ENCODE results near the gene PPIA.

Gene PPIA

GRCh38 chr7:44796504-44797328 is at the start of gene PPIA:
TSS of gene PPIA (plus strand) at chr7:44796681. CDS start at chr7:44796725, 44 bp downstream.
- DNase-seq (ENCODE audit: low read depth): peak; percentile 88

GRCh38 chr7:44748045-44748947 is 48.2 kb upstream of the PPIA start, which contains the start of gene ZMIZ2:
TSS of gene ZMIZ2 (plus strand) at chr7:44748847. CDS start at chr7:44756250, 7,403 bp downstream.
- peak; percentile 31 for DNase-seq (ENCODE audit: low read depth)

GRCh38 chr7:44748948-44749731 is 47.3 kb upstream of the PPIA start:
- DNase-seq (ENCODE audit: low read depth): no peak

GRCh38 chr7:44749992-44750391 is 46.5 kb upstream of the PPIA start:
- no peak for DNase-seq (ENCODE audit: low read depth)

GRCh38 chr7:44750424-44750823 is 46.1 kb upstream of the PPIA start:
- DNase-seq (ENCODE audit: low read depth): no peak

- DNase-seq (ENCODE audit: low read depth): no peak
Measured at GRCh38 chr7:44750921-44751571, 45.4 kb upstream of the PPIA start.

- no peak for DNase-seq (ENCODE audit: low read depth)
Measured at GRCh38 chr7:44752822-44753221, 43.7 kb upstream of the PPIA start.

GRCh38 chr7:44754802-44755697 is 41.4 kb upstream of the PPIA start:
- no peak for DNase-seq (ENCODE audit: low read depth)

GRCh38 chr7:44755698-44756627 is 40.5 kb upstream of the PPIA start:
- no peak for DNase-seq (ENCODE audit: low read depth)

- no peak for DNase-seq (ENCODE audit: low read depth)
Measured at GRCh38 chr7:44756904-44757303, 39.6 kb upstream of the PPIA start.

GRCh38 chr7:44757311-44757710 is 39.2 kb upstream of the PPIA start:
- DNase-seq (ENCODE audit: low read depth): no peak

GRCh38 chr7:44757739-44758138 is 38.7 kb upstream of the PPIA start:
- no peak for DNase-seq (ENCODE audit: low read depth)

GRCh38 chr7:44759246-44759645 is 37.2 kb upstream of the PPIA start:
- DNase-seq (ENCODE audit: low read depth): no peak

GRCh38 chr7:44760034-44760580 is 36.4 kb upstream of the PPIA start:
- no peak for DNase-seq (ENCODE audit: low read depth)

- no peak for DNase-seq (ENCODE audit: low read depth)
Measured at GRCh38 chr7:44761207-44762161, 35.0 kb upstream of the PPIA start.

- DNase-seq (ENCODE audit: low read depth): no peak
Measured at GRCh38 chr7:44762300-44762699, 34.2 kb upstream of the PPIA start.

GRCh38 chr7:44762726-44763522 is 33.6 kb upstream of the PPIA start:
- DNase-seq (ENCODE audit: low read depth): no peak

Measured in GM04503 (cell line).